Caco-2 (cell line): ENCODE results near the gene CTIF. TPM values are rescaled to one million over a fixed set of nuclear protein-coding genes. Genes with fewer than 3 reads are reported as not detected.

Experiments
- BruUV-seq: library from RNA; stranded (reverse); fragments of 400-500 nt; replicated peaks from 2 replicates; lab custom pipeline; 2021; lab: Mats Ljungman, UMichigan
- CTCF ChIA-PET: fragments of 300-600 bp; sonication (Branson Sonifier 250); formaldehyde crosslinking; loops from one replicate; lab custom pipeline; 2022; ENCODE audit warnings: antibody characterized with exemption; lab: Charles Lee
- POLR2A ChIA-PET: fragments of 300-600 bp; sonication (Branson Sonifier 250); formaldehyde crosslinking; loops from one replicate; lab custom pipeline; 2022; ENCODE audit warnings: antibody characterized with exemption; lab: Charles Lee
- DNase-seq, 2 experiments: peaks; one replicate each; pipeline versions ENCODE4 v3.0.0 to v3.0.0-alpha.2; 2020 to 2022
- H3K27me3 ChIP-seq: replicated peaks from 2 replicates; pipeline ENCODE4 v1.6.0; 2011; ENCODE audit warnings: low read length; ENCODE audit not compliant: control insufficient read depth, insufficient read depth
- H3K36me3 ChIP-seq: 2 replicates; pipeline ENCODE4 v1.5.1; 2011; ENCODE audit warnings: low read length; ENCODE audit not compliant: control insufficient read depth, insufficient read depth
- H3K4me1 ChIP-seq: fragments of 250-450 bp; sonication (Bioruptor Pico); 2 replicates; pipeline ENCODE4 v1.5.1; 2020; ENCODE audit warnings: mild to moderate bottlenecking
- H3K4me3 ChIP-seq: 2 replicates; pipeline ENCODE4 v1.5.1; 2011; ENCODE audit warnings: low read depth, mild to moderate bottlenecking, control low read depth, low read length
- H3K9me3 ChIP-seq: fragments of 250-450 bp; sonication (Bioruptor Pico); 2 replicates; pipeline ENCODE4 v1.5.1; 2020; ENCODE audit warnings: mild to moderate bottlenecking, moderate library complexity
- H3K27ac Mint-ChIP-seq: one replicate; pipeline ENCODE4 v1.8.0; 2022; ENCODE audit warnings: mixed read lengths; ENCODE audit not compliant: unreplicated experiment
- H3K27me3 Mint-ChIP-seq: one replicate; pipeline ENCODE4 v1.8.0; 2022; ENCODE audit warnings: mixed read lengths; ENCODE audit not compliant: insufficient read depth, unreplicated experiment
- H3K36me3 Mint-ChIP-seq: one replicate; pipeline ENCODE4 v1.8.0; 2022; ENCODE audit warnings: mild to moderate bottlenecking, mixed read lengths; ENCODE audit not compliant: insufficient read depth, unreplicated experiment
- H3K4me1 Mint-ChIP-seq: one replicate; pipeline ENCODE4 v1.8.0; 2022; ENCODE audit warnings: low read depth, mixed read lengths; ENCODE audit not compliant: unreplicated experiment
- H3K4me3 Mint-ChIP-seq: one replicate; pipeline ENCODE4 v1.8.0; 2022; ENCODE audit warnings: mild to moderate bottlenecking, moderate library complexity, mixed read lengths; ENCODE audit not compliant: unreplicated experiment
- H3K9me3 Mint-ChIP-seq: one replicate; pipeline ENCODE4 v1.8.0; 2022; ENCODE audit warnings: mixed read lengths; ENCODE audit not compliant: unreplicated experiment
- intact Hi-C: fragments of 100-400 bp; cut with micrococcal nuclease; formaldehyde crosslinking; loops from one replicate; pipeline ENCODE4 v1.10.0; 2022; ENCODE audit not compliant: unreplicated experiment
- total RNA-seq: library from RNA; stranded (reverse); gene quantifications from 2 replicates; pipeline ENCODE4 v1.2.3, GENCODE V29; 2022
- TF ChIP-seq, protein P1 (sequence below), 2 experiments: fragments of 200-600 bp in 1 of 2; IDR thresholded peaks; 1 replicate in 1 of 2; 2 replicates in 1 of 2; pipeline versions ENCODE4 v1.5.1 to v1.8.0; 2011 to 2022; ENCODE audit warnings: antibody characterized with exemption in 1 of 2, control low read depth in 1 of 2, inconsistent platforms in 1 of 2, low read depth in 1 of 2, low read length in 1 of 2, mild to moderate bottlenecking in 1 of 2, moderate library complexity in 1 of 2; ENCODE audit not compliant: insufficient read depth in 1 of 2, severe bottlenecking in 1 of 2, unreplicated experiment in 1 of 2

CTIF gene
- total RNA-seq, 1 experiment from 2014 or later: 19.9 TPM

DNA sequence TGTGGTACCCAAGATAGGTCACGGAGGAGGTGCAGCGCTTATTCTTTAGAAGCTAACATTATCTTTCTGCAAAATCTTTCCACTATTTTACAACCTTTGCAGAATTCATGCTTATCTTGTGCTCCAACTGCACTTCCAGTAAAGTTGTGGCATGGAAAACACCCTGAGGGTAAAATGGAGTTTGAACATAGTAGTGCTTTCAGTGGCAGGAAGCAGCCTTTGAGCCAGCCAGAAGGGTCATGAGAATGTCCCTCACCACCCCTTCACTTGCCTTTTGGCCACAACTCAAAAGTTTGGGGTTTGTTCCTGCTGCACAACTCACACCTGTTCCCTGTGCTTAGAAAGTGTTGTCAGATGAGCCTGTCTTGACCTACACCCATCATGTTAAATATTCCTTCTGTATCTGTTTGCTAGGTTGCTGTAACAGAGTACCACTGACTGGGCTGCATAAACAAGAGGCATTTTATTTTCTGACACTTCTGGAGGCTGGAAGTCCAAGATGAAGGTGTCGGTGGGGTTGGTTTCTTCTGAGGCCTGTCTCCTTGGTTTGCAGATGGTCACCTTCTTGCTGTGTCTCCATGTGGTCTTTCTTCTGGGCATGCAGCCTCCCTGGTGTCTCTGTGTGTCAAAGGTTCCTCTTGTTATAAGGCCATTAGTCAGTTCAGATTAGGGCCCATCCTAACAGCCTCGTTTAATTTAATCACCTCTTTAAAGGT is 217.8 kb downstream of the CTIF start:
- no peaks in the 10 kb centered on the region for H3K27me3 ChIP-seq
- no peak overlapping the region for H3K4me3 ChIP-seq
- BruUV-seq: no TSS peak
- no peak for DNase-seq
- H3K9me3 ChIP-seq: no peaks in the 10 kb centered on the region
- Mint-ChIP-seq H3K4me1 (no peaks in the 10 kb centered on the region), H3K27ac (no peak overlapping the region), H3K9me3 (no peaks in the 10 kb centered on the region), H3K27me3 (no peaks in the 10 kb centered on the region), H3K4me3 (no peak overlapping the region), H3K36me3 (no peaks in the 10 kb centered on the region)
- intact Hi-C loops: no loop called here
- TF ChIP-seq, protein P1, sequence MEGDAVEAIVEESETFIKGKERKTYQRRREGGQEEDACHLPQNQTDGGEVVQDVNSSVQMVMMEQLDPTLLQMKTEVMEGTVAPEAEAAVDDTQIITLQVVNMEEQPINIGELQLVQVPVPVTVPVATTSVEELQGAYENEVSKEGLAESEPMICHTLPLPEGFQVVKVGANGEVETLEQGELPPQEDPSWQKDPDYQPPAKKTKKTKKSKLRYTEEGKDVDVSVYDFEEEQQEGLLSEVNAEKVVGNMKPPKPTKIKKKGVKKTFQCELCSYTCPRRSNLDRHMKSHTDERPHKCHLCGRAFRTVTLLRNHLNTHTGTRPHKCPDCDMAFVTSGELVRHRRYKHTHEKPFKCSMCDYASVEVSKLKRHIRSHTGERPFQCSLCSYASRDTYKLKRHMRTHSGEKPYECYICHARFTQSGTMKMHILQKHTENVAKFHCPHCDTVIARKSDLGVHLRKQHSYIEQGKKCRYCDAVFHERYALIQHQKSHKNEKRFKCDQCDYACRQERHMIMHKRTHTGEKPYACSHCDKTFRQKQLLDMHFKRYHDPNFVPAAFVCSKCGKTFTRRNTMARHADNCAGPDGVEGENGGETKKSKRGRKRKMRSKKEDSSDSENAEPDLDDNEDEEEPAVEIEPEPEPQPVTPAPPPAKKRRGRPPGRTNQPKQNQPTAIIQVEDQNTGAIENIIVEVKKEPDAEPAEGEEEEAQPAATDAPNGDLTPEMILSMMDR (IDR thresholded peaks at IDR 0.05; ENCODE audit: insufficient read depth in 1 of 2, low read depth in 1 of 2, low read length in 1 of 2, severe bottlenecking in 1 of 2, unreplicated experiment in 1 of 2): no peak
- POLR2A ChIA-PET: no interaction called here
- CTCF ChIA-PET: no interaction called here
- H3K4me1 ChIP-seq: no peaks in the 10 kb centered on the region; the same call in 1 of the 2 replicates
- no peaks in the 10 kb centered on the region for H3K36me3 ChIP-seq

DNA sequence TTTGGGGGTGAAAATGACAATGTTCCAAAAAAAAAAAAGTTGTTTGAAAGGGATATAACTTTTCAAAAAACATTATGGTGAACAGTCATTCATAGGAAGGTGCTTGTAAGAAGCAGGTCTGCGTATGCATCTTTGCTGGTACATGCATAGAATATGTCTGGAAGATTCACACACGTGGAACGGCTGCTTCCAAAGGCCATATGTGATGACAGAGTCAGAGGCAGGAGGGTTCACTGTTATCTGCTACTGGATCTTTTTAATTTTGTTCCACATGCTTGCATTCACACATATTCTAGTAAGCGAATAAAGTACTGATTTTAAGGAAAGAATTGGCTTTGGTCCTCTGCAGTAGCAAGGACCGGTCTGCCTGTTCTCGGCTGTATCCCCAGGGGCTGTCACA is 218.5 kb downstream of the CTIF start:
- CTCF ChIA-PET: no interaction called here
- intact Hi-C loops: no loop called here
- Histone ChIP-seq H3K4me1 (no peaks in the 10 kb centered on the region; the same call in 1 of the 2 replicates), H3K36me3 (no peaks in the 10 kb centered on the region), H3K9me3 (no peaks in the 10 kb centered on the region), H3K27me3 (no peaks in the 10 kb centered on the region), H3K4me3 (no peak overlapping the region)
- BruUV-seq: no TSS peak
- H3K27ac Mint-ChIP-seq: no peak overlapping the region
- TF ChIP-seq, protein P1 (IDR thresholded peaks at IDR 0.05; ENCODE audit: insufficient read depth in 1 of 2, low read depth in 1 of 2, low read length in 1 of 2, severe bottlenecking in 1 of 2, unreplicated experiment in 1 of 2): no peak
- H3K36me3 Mint-ChIP-seq: no peaks in the 10 kb centered on the region
- H3K9me3 Mint-ChIP-seq: no peaks in the 10 kb centered on the region
- no peaks in the 10 kb centered on the region for H3K27me3 Mint-ChIP-seq
- H3K4me3 Mint-ChIP-seq: no peak overlapping the region
- no peaks in the 10 kb centered on the region for H3K4me1 Mint-ChIP-seq
- POLR2A ChIA-PET: no interaction called here
- DNase-seq: no peak

DNA sequence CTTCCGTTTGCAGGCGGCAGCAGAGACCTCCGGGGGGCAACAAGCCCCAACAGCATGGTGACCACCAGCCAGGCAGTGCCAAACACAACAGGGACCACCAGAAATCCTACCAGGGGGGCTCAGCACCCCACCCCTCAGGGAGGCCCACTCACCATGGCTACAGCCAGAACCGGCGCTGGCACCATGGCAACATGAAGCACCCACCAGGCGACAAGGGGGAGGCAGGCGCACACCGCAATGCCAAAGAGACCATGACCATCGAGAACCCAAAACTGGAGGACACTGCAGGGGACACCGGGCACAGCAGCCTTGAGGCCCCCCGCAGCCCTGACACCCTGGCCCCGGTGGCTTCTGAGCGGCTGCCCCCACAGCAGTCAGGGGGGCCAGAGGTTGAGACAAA is 219.1 kb downstream of the CTIF start:
- H3K9me3 ChIP-seq: no peaks in the 10 kb centered on the region
- H3K36me3 ChIP-seq: no peaks in the 10 kb centered on the region
- no peak overlapping the region for H3K4me3 Mint-ChIP-seq
- H3K4me3 ChIP-seq: no peak overlapping the region
- DNase-seq: no peak
- BruUV-seq: no TSS peak
- TF ChIP-seq, protein P1 (IDR thresholded peaks at IDR 0.05; ENCODE audit: insufficient read depth in 1 of 2, low read depth in 1 of 2, low read length in 1 of 2, severe bottlenecking in 1 of 2, unreplicated experiment in 1 of 2): no peak
- intact Hi-C loops: no loop called here
- POLR2A ChIA-PET: no interaction called here
- H3K36me3 Mint-ChIP-seq: no peaks in the 10 kb centered on the region
- H3K27ac Mint-ChIP-seq: no peak overlapping the region
- no peaks in the 10 kb centered on the region for H3K27me3 ChIP-seq
- no peaks in the 10 kb centered on the region for H3K9me3 Mint-ChIP-seq
- no peaks in the 10 kb centered on the region for H3K4me1 Mint-ChIP-seq
- H3K4me1 ChIP-seq: no peaks in the 10 kb centered on the region; the same call in 1 of the 2 replicates
- no peaks in the 10 kb centered on the region for H3K27me3 Mint-ChIP-seq
- CTCF ChIA-PET: no interaction called here
